ENCODE data around the gene FMR1. TPM values are rescaled to one million over a fixed set of nuclear protein-coding genes. Genes with fewer than 3 reads are reported as not detected.

FMR1 gene
- total RNA-seq, 1 donor from 2014 or later: 45.4 TPM

DNA sequence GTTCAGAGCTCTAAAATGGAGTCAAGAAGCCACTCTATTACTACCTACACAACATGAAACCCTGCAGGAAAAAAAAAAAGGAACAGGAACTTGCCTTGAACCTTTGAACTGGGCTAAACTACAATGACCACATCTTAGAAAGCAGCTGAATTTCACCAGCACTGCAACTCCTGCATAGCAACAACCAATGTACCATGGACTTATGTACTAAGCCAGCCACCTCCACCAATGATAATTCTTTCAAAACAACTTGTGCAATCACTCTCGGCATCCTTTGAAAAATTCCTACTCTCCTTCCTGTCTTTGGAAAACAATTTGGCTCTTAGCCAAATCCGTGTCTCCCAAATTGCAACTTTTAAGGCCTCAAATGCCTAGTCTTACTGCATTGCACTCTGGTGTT is 26.8 kb upstream of the FMR1 start:
- TF ChIP-seq, protein P1, sequence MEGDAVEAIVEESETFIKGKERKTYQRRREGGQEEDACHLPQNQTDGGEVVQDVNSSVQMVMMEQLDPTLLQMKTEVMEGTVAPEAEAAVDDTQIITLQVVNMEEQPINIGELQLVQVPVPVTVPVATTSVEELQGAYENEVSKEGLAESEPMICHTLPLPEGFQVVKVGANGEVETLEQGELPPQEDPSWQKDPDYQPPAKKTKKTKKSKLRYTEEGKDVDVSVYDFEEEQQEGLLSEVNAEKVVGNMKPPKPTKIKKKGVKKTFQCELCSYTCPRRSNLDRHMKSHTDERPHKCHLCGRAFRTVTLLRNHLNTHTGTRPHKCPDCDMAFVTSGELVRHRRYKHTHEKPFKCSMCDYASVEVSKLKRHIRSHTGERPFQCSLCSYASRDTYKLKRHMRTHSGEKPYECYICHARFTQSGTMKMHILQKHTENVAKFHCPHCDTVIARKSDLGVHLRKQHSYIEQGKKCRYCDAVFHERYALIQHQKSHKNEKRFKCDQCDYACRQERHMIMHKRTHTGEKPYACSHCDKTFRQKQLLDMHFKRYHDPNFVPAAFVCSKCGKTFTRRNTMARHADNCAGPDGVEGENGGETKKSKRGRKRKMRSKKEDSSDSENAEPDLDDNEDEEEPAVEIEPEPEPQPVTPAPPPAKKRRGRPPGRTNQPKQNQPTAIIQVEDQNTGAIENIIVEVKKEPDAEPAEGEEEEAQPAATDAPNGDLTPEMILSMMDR (IDR thresholded peaks at IDR 0.05; ENCODE audit: partially characterized antibody, unreplicated experiment): no peak
- no peak overlapping the region for H3K27ac Mint-ChIP-seq (ENCODE audit: unreplicated experiment)
- no peaks in the 10 kb centered on the region for H3K9me3 Mint-ChIP-seq (ENCODE audit: unreplicated experiment)

GRCh38 chrX:147890756-147891155 is 21.0 kb upstream of the FMR1 start:
- H3K4me3 Mint-ChIP-seq (ENCODE audit: unreplicated experiment): no peak overlapping the region
- H3K27ac Mint-ChIP-seq (ENCODE audit: unreplicated experiment): no peak overlapping the region
- H3K9me3 Mint-ChIP-seq (ENCODE audit: unreplicated experiment): no peaks in the 10 kb centered on the region
- H3K4me1 Mint-ChIP-seq (ENCODE audit: low read depth, unreplicated experiment): no peaks in the 10 kb centered on the region
- DNase-seq: no peak
- no peaks in the 10 kb centered on the region for H3K27me3 Mint-ChIP-seq (ENCODE audit: unreplicated experiment)
- H3K36me3 Mint-ChIP-seq (ENCODE audit: unreplicated experiment): no peaks in the 10 kb centered on the region
- TF ChIP-seq, protein P1 (IDR thresholded peaks at IDR 0.05; ENCODE audit: partially characterized antibody, unreplicated experiment): no peak

More for the DNA sequence above, 26.8 kb upstream of the FMR1 start:
- Mint-ChIP-seq H3K27me3 (ENCODE audit: unreplicated experiment) (no peaks in the 10 kb centered on the region), H3K4me1 (ENCODE audit: low read depth, unreplicated experiment) (no peaks in the 10 kb centered on the region), H3K36me3 (ENCODE audit: unreplicated experiment) (no peaks in the 10 kb centered on the region), H3K4me3 (ENCODE audit: unreplicated experiment) (no peak overlapping the region)
- DNase-seq: no peak

DNA sequence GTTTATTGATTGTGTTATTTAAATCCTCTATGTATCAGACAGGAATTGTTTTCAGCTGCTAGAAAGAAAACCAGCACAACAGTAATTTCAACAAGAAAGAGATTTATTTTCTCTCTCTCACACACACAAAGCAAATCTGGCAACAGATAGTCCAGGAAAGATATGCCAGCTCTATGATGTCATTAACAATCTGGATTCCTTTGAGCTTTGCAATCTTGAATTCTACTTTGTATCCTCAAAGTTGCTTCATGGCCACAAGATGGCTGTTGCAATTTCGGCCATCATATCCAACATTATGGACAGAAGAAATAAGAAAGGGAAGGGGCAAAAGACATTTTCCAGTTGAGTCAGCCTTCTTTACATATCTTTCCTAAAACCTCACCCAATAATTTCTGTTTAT is 19.8 kb upstream of the FMR1 start:
- no peaks in the 10 kb centered on the region for H3K4me1 Mint-ChIP-seq (ENCODE audit: low read depth, unreplicated experiment)
- H3K27me3 Mint-ChIP-seq (ENCODE audit: unreplicated experiment): no peaks in the 10 kb centered on the region
- H3K4me3 Mint-ChIP-seq (ENCODE audit: unreplicated experiment): no peak overlapping the region
- H3K9me3 Mint-ChIP-seq (ENCODE audit: unreplicated experiment): no peaks in the 10 kb centered on the region
- no peak overlapping the region for H3K27ac Mint-ChIP-seq (ENCODE audit: unreplicated experiment)
- H3K36me3 Mint-ChIP-seq (ENCODE audit: unreplicated experiment): no peaks in the 10 kb centered on the region
- TF ChIP-seq, protein P1 (IDR thresholded peaks at IDR 0.05; ENCODE audit: partially characterized antibody, unreplicated experiment): no peak
- no peak for DNase-seq

GRCh38 chrX:147893741-147894140 is 18.0 kb upstream of the FMR1 start:
- Mint-ChIP-seq H3K27me3 (ENCODE audit: unreplicated experiment) (no peaks in the 10 kb centered on the region), H3K9me3 (ENCODE audit: unreplicated experiment) (no peaks in the 10 kb centered on the region), H3K27ac (ENCODE audit: unreplicated experiment) (no peak overlapping the region), H3K4me1 (ENCODE audit: low read depth, unreplicated experiment) (no peaks in the 10 kb centered on the region), H3K4me3 (ENCODE audit: unreplicated experiment) (no peak overlapping the region), H3K36me3 (ENCODE audit: unreplicated experiment) (no peaks in the 10 kb centered on the region)
- TF ChIP-seq, protein P1 (IDR thresholded peaks at IDR 0.05; ENCODE audit: partially characterized antibody, unreplicated experiment): no peak
- no peak for DNase-seq

GRCh38 chrX:147894366-147894963 is 17.3 kb upstream of the FMR1 start:
- Mint-ChIP-seq H3K36me3 (ENCODE audit: unreplicated experiment) (no peaks in the 10 kb centered on the region), H3K27ac (ENCODE audit: unreplicated experiment) (no peak overlapping the region), H3K4me1 (ENCODE audit: low read depth, unreplicated experiment) (no peaks in the 10 kb centered on the region), H3K4me3 (ENCODE audit: unreplicated experiment) (no peak overlapping the region), H3K27me3 (ENCODE audit: unreplicated experiment) (no peaks in the 10 kb centered on the region), H3K9me3 (ENCODE audit: unreplicated experiment) (no peaks in the 10 kb centered on the region)
- TF ChIP-seq, protein P1 (IDR thresholded peaks at IDR 0.05; ENCODE audit: partially characterized antibody, unreplicated experiment): no peak
- DNase-seq: no peak

Measured in glutamatergic neuron (in vitro differentiated cells).